NCI-H1436 treated with DMSO at 0.1 percent for 48 hours (cell line): ENCODE measurements around the gene IFNA10.
"Not testable (repeated sequence)": the region's sequence is repeated elsewhere in the genome, so short reads cannot be mapped to it uniquely, and the experiment has no call there.

Source experiments
- DNase-seq: peaks from one replicate; lab custom pipeline; 2025; lab: John Stamatoyannopoulos, UW

Gene IFNA10

GRCh38 chr9:21194867-21195776 is 11.8 kb downstream of the IFNA10 start:
- not testable (repeated sequence) for DNase-seq

- DNase-seq, result not testable (repeated sequence)
Observed at GRCh38 chr9:21187487-21187886, 19.5 kb downstream of the IFNA10 start, which contains the start of gene IFNA4. TSS of gene IFNA4 (minus strand) at chr9:21187587. CDS start at chr9:21187531, 56 bp downstream.

DNA sequence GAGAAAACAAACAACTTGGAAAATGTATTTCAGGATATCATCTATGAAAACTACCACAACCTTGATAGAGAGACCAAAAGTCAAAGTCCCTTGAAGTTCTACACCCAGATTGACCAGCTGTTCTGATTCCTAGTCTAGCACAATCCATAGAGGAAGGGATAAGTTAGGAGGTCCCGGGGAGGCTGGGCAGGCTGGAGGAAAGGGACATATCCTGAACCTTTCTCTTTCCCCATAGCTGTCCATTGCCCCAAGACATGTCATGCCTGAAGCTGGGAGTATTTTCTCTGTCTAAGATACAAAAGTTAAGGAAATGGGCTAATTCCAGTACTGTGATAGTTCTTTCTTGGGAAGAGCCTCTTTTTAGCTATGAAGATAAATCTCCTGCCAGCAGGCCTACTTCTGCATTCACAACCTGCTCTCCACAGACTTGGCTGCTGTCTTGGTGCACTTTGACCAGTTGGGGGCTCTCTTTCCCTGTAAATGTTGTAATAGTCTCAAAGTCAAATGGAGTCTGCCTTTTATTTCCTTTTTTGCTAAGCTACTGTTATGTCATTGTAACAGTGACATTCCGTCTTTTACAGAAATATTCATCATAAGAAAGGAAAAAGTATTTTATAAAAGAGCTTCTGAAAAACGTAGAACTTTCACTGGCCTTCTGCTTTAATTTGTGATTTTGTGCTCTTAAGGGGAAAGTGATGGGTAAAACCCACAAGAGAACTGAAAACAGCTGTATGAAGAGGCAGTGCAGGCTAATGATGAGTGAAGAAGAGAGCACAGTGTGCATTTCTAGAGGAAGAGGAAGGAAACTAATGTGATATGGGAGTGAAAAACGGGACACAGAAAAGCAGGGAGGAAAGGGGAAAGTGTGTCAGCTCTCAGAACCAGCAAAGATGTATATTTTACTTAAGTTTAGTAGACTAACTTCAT is 23.9 kb downstream of the IFNA10 start:
- not testable (repeated sequence) for DNase-seq

GRCh38 chr9:21174671-21175070 is 32.3 kb downstream of the IFNA10 start:
- no peak for DNase-seq

DNA sequence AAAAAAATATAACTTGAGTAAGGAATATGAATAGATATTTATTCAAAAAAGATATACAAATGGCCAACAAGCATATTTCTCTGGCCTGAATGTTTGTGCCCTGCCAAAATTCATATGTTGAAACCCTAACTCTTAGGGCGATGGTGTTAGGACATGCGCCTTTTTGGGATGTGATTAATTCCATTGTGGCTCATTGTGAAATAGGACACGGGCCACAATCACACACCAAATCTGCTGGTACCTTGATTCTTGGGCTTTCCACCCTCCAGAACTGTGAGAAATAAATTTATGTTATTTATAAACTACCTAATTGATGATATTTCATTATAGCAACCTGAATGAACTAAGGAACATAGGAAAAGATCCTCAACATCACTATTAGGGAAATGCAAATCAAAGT is 34.8 kb downstream of the IFNA10 start:
- DNase-seq, result no peak

DNA sequence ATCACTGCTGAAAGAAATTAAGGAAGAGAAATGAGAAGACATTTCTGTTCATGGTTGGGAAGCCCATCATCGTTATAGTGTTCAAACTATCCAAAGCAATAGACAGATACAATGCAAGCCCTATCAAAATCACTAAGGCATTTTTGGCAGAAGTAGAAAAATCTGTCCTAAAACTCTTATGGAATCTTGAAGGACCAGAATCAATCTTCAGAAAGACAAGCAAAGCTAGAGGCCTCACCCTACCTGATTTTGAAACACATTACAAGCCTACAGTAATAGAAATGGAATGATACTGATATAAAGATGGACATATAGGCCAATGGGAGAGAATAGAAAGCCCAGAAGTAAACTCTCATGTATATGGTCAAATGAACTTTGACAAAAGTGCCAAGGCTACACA is 35.6 kb downstream of the IFNA10 start:
- DNase-seq, result no peak

- DNase-seq, result not testable (repeated sequence)
Observed at GRCh38 chr9:21166560-21166959, 40.4 kb downstream of the IFNA10 start, which contains the start of gene IFNA21. TSS of gene IFNA21 (minus strand) at chr9:21166660. CDS start at chr9:21166612, 48 bp downstream.

DNA sequence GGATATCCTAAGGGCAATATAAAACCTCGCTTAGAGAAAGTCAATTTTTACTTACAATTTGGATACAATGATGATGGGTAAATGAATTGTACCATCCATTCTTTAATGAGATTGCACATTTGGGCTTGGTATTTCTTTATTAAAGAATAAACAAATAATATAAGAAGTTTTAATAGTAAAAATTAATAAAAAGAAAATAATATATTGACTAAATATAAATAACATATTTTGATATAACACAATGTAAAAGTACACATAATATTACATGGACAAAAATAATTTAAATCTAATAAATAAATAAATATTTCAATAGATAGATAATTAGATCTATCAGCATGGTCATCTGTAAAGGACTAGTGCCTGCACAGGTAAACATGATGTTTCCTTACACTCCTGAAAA is 41.4 kb downstream of the IFNA10 start:
- DNase-seq, result no peak

DNA sequence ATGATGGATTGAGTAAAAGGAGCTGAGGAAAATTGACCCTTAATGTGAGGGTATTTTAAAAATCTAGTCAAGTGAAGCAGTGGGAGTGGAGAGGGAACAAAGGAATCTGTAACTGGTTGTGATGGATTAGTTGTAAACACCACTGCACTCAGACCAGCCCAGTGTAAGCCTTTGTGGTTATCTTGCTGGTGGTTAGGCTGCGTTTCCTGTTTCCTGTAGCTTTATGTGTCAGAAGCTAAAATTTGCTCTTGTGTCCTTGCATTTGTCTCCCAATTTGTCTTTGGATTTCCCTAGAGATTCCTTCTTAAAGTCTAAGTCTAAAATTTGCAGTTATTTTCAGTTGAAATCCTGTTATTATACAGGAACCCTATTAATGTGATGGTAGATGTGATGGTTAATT is 46.8 kb downstream of the IFNA10 start:
- DNase-seq, result no peak
